ENCODE measurements around the gene OR52B6. TPM values are rescaled to one million over a fixed set of nuclear protein-coding genes. Genes with fewer than 3 reads are reported as not detected.

The OR52B6 gene, protein sequence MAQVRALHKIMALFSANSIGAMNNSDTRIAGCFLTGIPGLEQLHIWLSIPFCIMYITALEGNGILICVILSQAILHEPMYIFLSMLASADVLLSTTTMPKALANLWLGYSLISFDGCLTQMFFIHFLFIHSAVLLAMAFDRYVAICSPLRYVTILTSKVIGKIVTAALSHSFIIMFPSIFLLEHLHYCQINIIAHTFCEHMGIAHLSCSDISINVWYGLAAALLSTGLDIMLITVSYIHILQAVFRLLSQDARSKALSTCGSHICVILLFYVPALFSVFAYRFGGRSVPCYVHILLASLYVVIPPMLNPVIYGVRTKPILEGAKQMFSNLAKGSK
- total RNA-seq: not detected in 2 replicates

DNA sequence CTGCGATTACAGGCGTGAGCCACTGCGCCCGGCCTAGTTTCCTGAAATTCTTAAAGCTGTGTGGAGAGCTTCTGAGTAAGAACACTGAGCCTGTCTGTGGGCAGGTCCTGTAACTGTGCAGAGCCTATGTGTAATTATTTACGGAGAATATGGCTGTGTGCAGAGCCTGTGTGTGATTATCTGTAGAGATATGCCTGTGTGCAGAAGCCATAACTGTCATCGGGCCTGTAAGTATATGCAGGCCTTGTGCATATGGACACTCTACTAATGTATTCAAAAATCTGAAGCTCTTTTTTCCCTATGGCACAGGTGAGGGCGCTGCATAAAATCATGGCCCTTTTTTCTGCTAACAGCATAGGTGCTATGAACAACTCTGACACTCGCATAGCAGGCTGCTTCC lies at the start of gene OR52B6:
TSS of gene OR52B6 (plus strand) at position 301 of the 400 bp plus-strand sequence. CDS start at position 301, 0 bp downstream.

DNA sequence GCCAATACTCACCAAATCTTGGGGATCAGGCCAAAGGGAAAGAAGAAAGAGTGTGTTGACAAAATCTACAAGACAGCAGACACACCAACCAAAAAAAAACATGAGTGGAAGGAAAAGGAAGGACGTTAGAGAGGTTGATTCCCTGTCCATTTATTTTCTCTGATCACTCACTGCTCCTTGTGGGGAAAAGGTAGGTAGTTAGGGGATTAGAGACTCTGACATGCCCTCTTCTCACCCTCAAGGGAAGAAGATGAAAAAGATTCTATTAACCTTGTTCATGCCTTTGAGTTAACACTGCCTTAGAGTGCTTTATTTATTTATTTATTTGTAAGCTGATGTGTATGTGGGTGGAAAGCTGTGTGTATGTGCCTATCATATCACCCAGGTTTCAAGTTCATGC lies 32.2 kb upstream of the OR52B6 start, which contains the start of gene OR52H1:
TSS of gene OR52H1 (minus strand) at position 101 of the 400 bp plus-strand sequence. CDS start 3,035 bp downstream, outside the sequence.

DNA sequence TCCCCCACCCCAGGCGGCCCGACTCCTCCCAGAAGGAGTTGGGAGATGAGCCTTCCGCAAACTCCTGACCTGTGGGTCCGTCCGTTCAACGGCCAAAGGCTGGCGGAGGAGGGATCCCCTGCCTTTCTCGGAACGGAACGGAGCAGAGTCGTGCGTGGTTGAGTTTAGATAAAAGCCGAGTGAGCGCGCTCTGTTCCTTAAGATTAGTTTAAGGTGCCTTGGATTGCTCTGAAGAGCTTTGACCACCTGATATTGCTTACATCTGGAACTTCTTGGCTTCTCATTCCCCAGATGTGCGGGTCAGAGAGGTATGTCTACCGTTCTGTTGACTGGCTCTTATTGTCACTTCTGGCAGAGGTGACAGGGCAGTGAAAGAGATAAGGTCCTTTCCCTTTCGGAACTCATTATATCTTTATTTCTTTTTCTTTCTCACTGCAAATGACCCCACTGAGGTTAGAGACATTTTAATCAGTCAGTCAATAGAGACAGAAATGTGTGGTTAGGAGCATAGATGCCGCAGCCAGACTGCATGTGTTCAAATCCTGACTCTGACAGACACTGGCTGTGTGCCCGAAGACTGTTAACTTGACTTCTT lies 16.0 kb downstream of the OR52B6 start, which contains the start of gene TRIM6:
TSS of gene TRIM6 (plus strand) at position 31 of the 595 bp plus-strand sequence. CDS start at position 292, 261 bp downstream.

DNA sequence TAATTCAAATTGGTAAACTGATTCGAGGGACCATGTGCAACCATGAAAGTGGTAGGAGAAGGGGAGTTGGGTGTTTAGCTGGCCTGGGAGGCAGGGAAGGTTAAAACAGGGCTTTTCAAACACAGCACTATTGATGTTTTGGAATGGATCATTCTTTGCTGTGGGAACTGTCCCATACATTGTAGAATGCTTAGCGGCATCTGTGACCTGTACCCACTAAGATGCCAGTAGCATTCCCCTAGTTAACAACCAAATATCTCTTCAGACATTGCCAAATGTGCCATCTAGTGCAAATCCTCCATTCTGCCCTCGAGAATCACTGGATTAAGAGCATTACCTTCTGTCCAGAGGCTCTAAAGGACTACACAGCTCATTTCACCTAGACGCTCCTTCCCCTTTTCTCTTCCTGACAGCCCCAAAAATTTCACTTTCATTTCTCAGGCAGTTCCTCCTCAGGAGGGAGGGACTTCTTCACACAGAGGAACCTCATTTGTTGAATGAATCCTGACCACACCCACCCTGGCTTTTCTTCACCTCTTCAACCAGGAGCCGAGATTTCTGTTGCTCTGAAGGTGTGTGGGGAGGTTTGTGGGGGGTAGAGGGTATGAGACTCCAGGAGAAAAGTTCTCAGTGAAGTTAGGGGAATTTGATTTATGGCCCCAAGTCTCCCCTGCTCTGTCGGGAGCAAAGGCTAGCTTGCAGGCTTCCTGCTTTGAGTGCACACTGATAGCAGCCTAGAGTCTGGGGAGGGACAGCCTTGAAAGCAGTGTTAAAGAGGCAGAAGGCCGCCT lies 44.0 kb downstream of the OR52B6 start, which contains the start of gene TRIM34:
TSS of gene TRIM34 (plus strand) at position 513 of the 791 bp plus-strand sequence. CDS start 7,331 bp downstream, outside the sequence.

Other genes starting within 250 kb of the OR52B6 start
- not detected in 2 replicates for gene OR51B5, start 237.4 kb upstream of the OR52B6 start, total RNA-seq
- not detected in 2 replicates for gene OR51B6, start 229.4 kb upstream of the OR52B6 start, total RNA-seq
- gene OR51M1, start 197.1 kb upstream of the OR52B6 start, total RNA-seq: not detected in 2 replicates
- gene OR51Q1, start 158.8 kb upstream of the OR52B6 start, total RNA-seq: not detected in 2 replicates
- gene OR51I1, start 139.4 kb upstream of the OR52B6 start, total RNA-seq: not detected in 2 replicates
- gene OR51I2, start 131.6 kb upstream of the OR52B6 start, total RNA-seq: not detected in 2 replicates
- gene OR52D1, start 92.2 kb upstream of the OR52B6 start, total RNA-seq: not detected in 2 replicates
- gene UBQLN3, start 70.9 kb upstream of the OR52B6 start, total RNA-seq: not detected in 2 replicates
- gene UBQLNL, start 64.2 kb upstream of the OR52B6 start, total RNA-seq: 0.28 TPM in 1 of 2 replicates, not detected in the other
- gene OR52H1, start 32.3 kb upstream of the OR52B6 start, total RNA-seq: 0.36 TPM in 1 of 2 replicates, not detected in the other
- 1.0 and 6.8 TPM in 2 replicates for gene TRIM6, start 15.8 kb downstream of the OR52B6 start, total RNA-seq
- gene TRIM34, start 44.1 kb downstream of the OR52B6 start, total RNA-seq: 3.8 and 6.2 TPM in 2 replicates
- 31.1 and 36.0 TPM in 2 replicates for gene TRIM5, start 104.2 kb downstream of the OR52B6 start, total RNA-seq
- gene TRIM22, start 108.9 kb downstream of the OR52B6 start, total RNA-seq: 20.8 and 72.0 TPM in 2 replicates
- not detected in 2 replicates for gene OR56B1, start 155.6 kb downstream of the OR52B6 start, total RNA-seq
- not detected in 2 replicates for gene OR52N4, start 173.4 kb downstream of the OR52B6 start, total RNA-seq
- not detected in 2 replicates for gene OR52N5, start 202.5 kb downstream of the OR52B6 start, total RNA-seq
- gene OR52N1, start 210.4 kb downstream of the OR52B6 start, total RNA-seq: not detected in 2 replicates
- not detected in 2 replicates for gene OR52N2, start 228.0 kb downstream of the OR52B6 start, total RNA-seq

All from nasal cavity respiratory epithelium epithelial cell of viscerocranial mucosa (primary cell).